Neuron (in vitro differentiated cells): ENCODE results near the gene WWP2.
"Not testable (repeated sequence)": the region's sequence is repeated elsewhere in the genome, so short reads cannot be mapped to it uniquely, and the experiment has no call there.

Experiments
- H2AFZ ChIP-seq: one replicate; pipeline ENCODE4 v1.6.1; 2013; ENCODE audit warnings: low read depth, mild to moderate bottlenecking, inconsistent platforms, low read length, moderate library complexity
- H3K27me3 ChIP-seq: one replicate; pipeline ENCODE4 v1.6.1; 2013; ENCODE audit warnings: low read length; ENCODE audit not compliant: insufficient read depth
- H3K36me3 ChIP-seq: one replicate; pipeline ENCODE4 v1.6.1; 2013; ENCODE audit warnings: low read length; ENCODE audit not compliant: insufficient read depth
- H3K4me1 ChIP-seq: one replicate; pipeline ENCODE4 v1.6.1; 2013; ENCODE audit warnings: low read length; ENCODE audit not compliant: insufficient read depth
- H3K4me3 ChIP-seq: 2 replicates; pipeline ENCODE4 v1.5.1; 2013; ENCODE audit warnings: mild to moderate bottlenecking, low read length, moderate library complexity
- H3K9me3 ChIP-seq: one replicate; pipeline ENCODE4 v1.6.1; 2013; ENCODE audit warnings: low read length

Gene WWP2

DNA sequence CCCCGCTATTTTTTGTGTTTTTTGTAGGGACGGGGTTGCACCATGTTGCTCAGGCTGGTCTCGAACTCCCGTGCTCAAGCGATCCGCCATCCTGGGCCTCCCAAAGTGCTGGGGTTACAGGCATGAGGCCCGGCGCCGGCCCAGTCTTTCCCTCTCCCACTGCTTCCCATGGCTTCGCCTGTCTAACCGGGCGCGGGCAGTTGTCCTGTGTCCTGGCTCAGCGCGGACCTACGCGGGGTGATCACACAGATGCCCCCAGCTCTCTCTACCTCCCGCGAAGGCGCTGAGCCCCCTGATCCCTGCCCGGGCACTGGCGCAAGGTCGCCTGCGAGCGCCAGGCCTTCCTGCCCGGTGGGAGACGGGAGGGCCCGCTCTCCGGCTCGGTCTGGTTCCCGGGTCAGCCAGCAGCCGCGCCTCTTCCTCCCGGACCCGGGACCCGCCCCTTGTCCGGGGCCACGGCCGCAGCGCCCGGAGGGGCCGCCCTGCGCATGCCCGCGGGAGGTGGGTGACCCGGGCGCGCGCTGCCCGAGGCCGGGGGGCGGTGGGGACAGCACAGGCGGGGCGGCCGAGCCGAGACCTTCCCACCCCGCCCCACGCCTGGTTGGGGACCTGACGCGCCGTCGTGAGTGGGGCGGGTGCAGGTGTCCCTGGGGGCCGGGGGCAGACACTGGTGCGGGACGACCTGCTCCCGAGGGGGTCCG, 203.0 kb downstream of the WWP2 start:
- not testable (repeated sequence) for H2AFZ ChIP-seq, H3K4me3 ChIP-seq

DNA sequence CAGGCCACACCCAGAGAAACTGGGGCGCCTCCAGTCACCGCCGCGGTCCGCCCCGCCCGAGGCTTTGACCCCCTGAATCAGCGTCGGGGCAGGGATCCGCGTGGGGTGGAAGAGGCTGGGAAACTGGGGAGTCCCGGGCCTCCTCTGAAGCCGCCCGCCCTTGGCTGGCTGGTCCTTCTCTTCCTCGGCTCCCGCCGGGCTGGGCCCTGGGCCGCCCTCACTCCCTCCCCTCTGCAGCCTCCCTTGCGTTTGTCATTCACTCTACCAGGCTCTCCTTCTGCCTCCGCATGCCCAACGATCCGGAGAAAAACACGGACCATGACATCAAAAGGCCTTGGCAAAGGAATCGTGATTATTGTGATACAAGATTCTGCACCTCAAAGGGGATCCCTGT, 203.5 kb downstream of the WWP2 start:
- not testable (repeated sequence) for H3K9me3 ChIP-seq, H3K27me3 ChIP-seq, H3K4me1 ChIP-seq, H3K4me3 ChIP-seq, H2AFZ ChIP-seq, H3K36me3 ChIP-seq

More for the DNA sequence above, 203.0 kb downstream of the WWP2 start:
- H3K36me3 ChIP-seq, H3K27me3 ChIP-seq, H3K9me3 ChIP-seq, H3K4me1 ChIP-seq: not testable (repeated sequence)

DNA sequence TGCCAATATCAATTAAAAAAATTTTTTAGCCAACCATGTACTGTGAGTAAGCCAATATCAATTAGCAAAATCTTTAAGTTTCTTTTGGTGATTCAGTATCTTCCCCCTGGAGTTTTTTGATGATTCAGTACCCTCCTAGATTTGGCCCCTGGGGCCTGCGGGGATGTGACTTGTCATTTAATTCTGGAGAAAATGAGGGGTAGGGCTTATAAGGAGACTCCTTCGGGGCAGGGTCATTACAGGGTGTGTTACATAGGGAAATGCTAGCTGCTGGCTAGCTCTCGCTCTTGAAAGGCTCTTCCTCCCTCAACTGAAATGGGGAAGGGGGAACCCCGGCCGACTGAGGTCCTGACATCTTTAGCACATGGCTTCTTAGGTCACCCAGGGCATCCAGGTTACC, 205.6 kb downstream of the WWP2 start:
- H3K36me3 ChIP-seq, H3K4me3 ChIP-seq, H2AFZ ChIP-seq, H3K9me3 ChIP-seq, H3K27me3 ChIP-seq, H3K4me1 ChIP-seq: not testable (repeated sequence)

GRCh38 chr16:69968125-69968524, 206.0 kb downstream of the WWP2 start:
- H3K27me3 ChIP-seq, H3K36me3 ChIP-seq, H2AFZ ChIP-seq, H3K9me3 ChIP-seq, H3K4me3 ChIP-seq, H3K4me1 ChIP-seq: not testable (repeated sequence)

DNA sequence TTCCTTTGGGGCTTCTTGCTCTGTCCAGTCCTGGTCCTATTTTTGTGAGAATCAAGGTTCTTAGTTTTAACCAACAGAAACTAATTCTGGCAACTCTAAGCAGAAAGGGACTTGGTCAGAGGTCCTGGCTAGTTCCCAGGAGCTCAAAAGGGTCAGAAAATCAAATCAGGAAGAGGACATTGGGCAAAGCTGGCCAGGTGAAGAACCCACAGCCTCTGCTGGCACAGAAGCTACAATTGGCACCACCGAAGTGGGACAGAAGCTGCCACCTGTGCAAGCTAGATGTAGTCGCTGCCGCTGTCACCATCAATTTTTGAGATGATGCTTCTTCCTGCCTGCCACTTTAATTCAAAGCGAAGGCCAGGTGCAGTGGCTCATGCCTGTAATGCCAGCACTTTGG, 207.5 kb downstream of the WWP2 start:
- not testable (repeated sequence) for H2AFZ ChIP-seq

GRCh38 chr16:69972120-69972519, 210.0 kb downstream of the WWP2 start:
- not testable (repeated sequence) for H3K27me3 ChIP-seq, H2AFZ ChIP-seq, H3K4me1 ChIP-seq, H3K4me3 ChIP-seq, H3K9me3 ChIP-seq, H3K36me3 ChIP-seq

More for the DNA sequence above, 207.5 kb downstream of the WWP2 start:
- H3K9me3 ChIP-seq, H3K4me1 ChIP-seq, H3K27me3 ChIP-seq, H3K4me3 ChIP-seq, H3K36me3 ChIP-seq: not testable (repeated sequence)

DNA sequence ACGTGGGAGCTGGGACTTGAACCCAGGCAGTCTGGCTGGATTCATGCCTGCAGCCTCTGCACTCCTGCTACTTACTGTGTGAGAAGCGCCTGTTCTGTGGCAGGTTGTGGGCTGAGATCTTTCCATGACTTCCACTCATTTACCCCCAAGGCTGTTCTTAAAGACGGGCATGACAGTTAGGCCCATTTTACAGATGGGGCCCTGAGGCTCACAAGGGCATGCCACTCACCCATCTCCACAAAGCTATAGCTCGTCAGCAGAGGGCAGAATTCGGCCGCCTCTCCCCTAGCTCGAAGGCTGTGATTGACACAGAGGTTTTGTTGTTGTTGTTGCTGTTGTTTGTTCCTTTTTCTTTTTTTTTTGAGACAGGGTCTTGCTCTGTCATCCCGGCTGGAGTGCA, 210.8 kb downstream of the WWP2 start:
- H2AFZ ChIP-seq, H3K9me3 ChIP-seq, H3K36me3 ChIP-seq, H3K4me3 ChIP-seq, H3K4me1 ChIP-seq, H3K27me3 ChIP-seq: not testable (repeated sequence)

DNA sequence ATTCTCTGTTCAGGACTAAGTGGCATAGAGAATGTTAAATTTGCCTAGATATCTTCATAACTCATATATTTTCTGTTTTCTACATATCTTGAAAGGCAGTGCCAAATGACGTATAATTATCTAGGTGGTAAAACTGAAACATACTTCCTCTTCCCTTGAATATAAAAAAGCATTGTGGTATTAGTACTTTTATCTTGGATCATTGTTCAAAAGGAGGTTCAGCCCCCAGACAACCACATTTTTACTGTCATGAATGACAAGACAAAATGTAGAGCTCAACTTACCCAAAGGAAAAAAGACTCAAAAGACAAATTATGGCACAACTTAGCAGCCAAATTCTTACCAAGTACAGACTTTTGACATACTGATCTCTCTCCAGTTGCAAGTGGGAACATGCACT, 223.1 kb downstream of the WWP2 start:
- H3K4me1 ChIP-seq, H3K4me3 ChIP-seq, H3K27me3 ChIP-seq, H3K36me3 ChIP-seq, H3K9me3 ChIP-seq, H2AFZ ChIP-seq: not testable (repeated sequence)
